Umbilical cord (tissue), 2 donors: ENCODE results near the gene RSBN1L. TPM values are rescaled to one million over a fixed set of nuclear protein-coding genes. Genes with fewer than 3 reads are reported as not detected.
"Not testable (repeated sequence)": the region's sequence is repeated elsewhere in the genome, so short reads cannot be mapped to it uniquely, and the experiment has no call there.

Experiments
- DNase-seq: peaks from one replicate; pipeline ENCODE4 v3.0.0-alpha.2; 2015; ENCODE audit warnings: low spot score
- total RNA-seq: library from RNA; depleted of rRNA; stranded (reverse); fragments of >200 nt; gene quantifications from one replicate; pipeline ENCODE4 v1.2.3, GENCODE V29; 2014; ENCODE audit warnings: low replicate concordance; ENCODE audit not compliant: insufficient read depth

Gene RSBN1L
- total RNA-seq, 1 donor from 2014 or later: 28.4 TPM

DNA sequence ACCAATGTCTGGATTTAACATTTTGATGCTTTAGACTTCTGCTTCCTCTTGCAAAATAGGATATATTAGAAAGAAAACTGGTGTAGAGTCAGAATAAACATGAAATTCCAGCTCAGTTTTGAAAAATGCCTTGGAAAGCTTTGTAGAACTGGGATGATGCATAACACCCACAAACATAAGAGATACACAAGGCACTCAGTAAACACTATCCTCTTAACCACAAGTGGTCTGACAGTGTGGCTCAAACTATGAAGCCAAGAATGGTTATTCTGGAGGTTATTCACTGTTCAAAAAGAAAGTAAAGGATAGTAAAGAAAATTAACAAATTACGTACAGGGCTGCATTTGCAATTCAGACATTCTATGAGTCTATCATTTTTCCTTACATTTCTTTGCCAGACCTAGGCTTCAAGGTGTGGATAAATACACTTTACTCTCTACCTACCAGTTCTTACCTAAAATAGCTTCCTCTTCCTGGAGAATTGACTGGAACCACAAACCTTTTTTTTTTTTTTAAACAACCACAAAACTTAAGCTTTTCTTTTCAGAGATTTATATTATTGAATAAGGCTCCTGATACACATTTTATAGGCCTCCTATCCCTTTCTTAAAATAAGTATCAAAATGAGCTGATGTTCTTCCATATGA is 9.0 kb upstream of the RSBN1L start:
- no peak for DNase-seq

DNA sequence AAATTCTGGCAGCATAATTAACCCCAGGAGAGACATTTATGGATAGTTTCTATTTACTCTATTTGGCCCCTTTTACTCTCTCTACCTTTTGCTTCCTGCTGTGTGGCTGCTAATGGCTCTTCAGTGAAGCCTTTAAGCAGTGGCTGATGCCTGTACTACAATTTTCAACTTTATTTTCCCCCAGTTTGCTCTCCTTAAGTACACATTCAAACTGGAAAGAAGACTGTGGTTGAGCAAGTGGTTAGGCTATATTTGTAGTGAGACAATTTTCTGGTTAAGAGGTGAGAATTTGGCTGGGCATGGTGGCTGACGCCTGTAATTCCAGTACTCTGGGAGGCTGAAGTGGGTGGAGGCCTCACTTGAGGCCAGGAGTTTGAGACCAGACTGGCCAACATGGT is 8.5 kb upstream of the RSBN1L start:
- DNase-seq: no peak

DNA sequence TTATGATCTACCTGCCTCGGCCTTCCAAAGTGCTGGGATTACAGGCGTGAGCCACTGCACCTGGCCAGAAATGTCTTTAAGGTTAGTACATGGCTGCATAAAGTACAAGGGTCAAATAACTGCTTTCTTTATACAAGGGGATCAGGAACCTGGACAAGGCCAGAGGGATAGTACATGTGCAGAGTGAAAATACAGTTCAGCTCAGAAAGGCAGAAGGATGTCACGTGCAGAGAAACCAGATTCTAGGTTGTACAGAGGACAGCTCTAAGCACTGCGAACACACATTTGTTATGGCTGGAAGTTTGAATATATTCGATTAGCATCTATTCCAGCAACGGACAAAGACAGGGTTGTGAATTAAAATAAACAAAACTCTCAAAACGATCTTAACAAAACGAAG is 6.0 kb upstream of the RSBN1L start:
- no peak for DNase-seq

DNA sequence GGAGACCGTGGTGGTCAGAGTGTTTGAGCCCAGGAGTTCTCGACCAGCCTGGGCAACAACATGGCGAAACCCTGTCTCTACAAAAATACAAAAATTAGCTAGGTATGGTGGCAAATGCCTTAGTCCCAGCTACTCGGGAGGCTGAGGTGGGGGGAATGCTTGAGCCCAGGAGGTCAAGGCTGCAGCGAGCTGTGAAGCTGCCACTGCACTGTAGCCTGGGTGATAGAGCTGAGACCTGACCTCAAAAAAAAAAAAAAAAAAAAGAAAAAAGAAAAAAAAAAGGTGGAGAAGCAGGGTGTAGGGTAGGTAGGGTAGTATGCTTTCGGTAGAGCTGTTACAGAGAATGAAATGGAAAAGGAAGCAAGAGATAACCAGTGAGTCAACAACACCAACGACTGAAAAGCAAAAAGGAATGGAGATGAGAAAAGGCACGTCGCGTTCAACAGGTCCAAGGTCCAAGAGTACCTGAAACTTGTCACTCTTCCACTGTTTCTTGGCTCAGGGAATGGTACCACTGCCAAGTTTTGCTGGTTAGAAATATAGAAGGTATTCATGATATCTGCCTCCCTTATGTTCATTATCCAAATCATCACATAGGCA is 4.3 kb upstream of the RSBN1L start:
- no peak for DNase-seq

DNA sequence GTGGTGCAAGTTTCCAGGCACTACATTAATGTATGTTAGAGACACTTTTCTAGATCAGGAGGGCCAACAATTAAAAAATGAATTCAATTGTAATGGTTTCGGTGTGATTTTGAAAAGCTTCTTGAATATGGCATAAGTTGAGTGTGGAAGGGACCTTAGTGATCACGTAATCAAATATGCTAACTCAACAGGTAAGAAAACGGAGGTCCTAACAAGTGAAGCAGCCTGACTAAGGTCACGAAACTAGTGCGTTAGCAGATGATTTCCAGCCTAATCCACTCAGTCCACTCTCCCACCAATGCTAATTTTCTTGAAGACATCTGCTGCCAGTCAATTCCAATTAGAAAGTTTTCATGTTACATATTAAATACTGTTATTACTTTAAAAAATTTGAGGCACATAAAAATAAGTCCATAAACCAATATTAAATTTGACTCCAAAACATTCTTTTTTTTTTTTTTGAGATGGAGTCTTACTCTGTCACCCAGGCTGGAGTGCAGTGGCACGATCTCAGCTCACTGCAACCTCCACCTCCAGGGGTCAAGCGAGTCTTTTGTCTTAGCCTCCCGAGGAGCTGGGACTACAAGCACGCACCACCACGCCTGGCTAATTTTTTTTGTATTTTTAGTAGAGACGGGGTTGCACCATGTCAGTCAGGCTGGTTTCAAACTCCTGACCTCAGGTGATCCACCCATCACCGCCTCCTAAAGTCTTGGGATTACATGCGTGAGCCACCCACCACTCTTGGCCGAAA is 2.3 kb upstream of the RSBN1L start:
- no peak for DNase-seq

DNA sequence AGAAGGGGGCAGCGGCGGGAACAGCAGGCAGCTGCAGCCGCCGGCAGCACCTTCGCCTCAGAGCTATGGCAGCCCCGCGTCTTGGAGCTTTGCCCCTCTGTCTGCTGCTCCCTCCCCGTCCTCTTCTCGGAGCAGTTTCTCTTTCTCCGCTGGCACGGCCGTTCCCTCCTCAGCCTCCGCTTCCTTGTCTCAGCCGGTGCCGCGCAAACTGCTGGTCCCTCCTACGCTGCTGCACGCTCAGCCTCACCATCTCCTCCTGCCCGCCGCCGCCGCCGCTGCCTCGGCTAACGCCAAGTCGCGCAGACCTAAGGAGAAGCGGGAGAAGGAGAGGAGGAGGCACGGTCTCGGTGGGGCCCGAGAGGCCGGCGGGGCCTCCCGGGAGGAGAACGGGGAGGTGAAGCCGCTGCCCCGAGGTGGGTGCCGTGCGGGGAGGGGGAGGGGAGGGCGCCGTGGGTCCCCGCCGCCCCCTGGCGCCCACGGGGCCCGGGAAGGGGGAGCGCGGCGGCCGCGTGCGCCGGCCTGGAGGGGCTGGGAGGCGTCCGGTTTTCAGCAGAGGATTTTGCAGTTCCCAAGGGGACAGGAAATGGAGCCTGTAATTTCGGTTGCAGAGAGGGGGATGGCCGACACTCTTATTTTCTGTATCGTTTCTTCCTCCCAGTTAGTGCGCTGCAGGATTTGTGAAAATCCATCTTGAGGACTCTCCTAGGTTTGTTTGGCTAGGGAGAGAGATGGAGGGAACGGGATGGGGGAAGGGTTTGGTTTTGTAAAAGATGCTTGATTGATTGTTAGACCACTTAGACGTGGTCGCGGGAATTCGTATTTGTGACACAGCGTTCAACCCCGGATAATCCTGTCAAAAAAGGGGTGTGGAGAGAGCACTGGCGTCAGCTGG is 630 bp downstream of the RSBN1L start:
- peak; percentile 80 for DNase-seq

DNA sequence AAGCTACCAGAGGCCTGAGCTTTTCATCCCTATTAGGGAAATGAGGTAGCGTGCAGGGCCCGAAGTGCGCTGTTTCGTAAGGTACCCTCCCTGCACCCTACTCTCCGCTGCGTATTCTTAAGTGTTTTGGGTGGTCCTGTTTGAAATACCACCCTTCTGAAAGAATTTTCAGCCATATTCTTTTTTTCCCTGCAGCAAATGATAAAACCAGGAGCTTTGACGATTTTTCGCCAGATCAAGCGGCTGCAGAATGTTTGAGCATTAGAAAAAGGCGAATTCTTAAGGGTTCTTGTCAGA is 1.2 kb downstream of the RSBN1L start:
- no peak for DNase-seq

DNA sequence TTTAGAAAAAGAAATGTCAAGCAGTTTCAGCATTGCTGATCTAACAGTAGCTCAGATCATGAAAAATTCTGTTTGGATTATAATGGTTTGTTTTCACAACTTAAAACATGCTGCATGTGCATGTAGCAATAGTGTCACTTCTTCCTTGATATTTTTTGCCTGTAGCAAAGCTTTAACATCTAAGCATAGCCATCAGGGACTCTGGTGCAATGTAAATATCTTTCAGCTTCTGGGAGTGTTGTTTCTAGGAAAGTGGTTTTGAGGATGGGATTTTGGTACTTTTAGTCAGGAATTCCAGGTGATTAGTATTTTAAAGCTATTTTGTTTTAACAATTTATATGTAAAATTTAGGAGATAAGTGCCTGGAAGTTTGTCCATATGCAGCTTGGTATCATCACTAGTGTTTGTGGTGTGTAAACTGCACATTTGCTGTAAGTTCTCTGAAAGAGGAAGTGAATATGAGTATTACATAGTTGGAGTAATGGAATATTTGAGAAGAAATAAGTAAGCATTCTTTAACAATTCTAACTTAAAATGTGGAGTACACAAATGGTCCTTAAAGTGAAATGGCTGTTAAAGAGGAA is 1.9 kb downstream of the RSBN1L start:
- peak; percentile 13 for DNase-seq

DNA sequence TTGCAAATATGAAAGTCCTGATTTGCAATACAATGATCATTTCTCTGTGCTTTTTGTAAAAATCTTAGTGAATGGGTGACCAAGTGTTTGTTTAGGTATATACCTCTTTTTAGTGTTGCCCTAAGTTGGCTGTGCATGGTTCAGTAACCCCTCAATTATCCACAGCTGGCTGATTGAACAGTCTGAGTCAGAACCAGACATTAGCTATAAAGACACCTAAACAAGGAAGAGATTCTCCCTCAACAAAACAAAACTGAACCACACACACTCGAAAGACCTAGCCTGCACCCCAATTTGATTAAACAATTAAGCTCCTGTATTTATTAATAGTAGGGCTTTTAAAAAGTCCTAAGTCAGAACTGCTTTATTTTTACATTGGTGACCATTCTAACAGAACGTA is 2.8 kb downstream of the RSBN1L start:
- no peak for DNase-seq

DNA sequence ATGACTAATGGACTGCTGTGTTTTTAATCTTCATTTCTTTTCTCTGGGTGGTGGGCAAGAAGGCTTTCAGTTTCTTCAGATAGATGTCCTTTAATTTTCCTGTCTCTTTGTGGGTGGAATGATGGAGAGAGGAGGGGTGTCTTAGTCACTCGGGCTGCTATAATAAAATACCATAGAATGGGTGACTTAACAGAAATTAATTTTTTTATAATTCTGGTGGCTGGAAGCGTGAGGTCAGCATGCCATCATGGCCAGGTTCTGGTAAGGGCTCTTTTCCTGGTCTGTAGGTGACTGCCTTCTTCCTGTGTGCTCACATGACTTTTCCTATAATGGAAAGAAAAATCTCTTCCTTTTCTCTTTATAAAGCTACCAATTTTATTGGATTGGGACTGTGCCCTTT is 6.3 kb downstream of the RSBN1L start:
- DNase-seq: no peak

DNA sequence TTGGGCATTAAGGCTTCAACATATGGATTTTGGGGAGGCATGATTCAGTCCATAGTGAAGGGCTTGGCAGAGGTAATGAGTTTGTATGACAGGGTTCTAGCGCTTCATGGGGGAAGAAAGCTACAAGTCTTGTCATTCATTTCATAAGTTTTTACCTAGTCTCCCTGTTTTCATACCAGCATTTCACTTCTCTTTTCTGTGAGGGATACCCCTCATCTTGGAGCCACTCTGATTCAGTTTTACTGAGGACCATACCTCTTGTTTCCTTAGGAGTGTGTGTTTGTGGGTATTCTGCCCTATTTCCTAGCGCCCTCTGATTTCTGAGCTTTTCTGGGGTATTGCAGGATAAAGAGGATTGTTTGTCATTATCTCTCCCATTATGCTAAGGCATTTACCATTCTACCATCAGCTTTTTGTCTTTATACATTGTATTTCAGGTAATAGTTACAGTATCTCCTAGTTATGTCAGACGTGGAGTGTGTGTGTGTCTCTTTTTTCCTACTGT is 6.8 kb downstream of the RSBN1L start:
- DNase-seq: no peak

DNA sequence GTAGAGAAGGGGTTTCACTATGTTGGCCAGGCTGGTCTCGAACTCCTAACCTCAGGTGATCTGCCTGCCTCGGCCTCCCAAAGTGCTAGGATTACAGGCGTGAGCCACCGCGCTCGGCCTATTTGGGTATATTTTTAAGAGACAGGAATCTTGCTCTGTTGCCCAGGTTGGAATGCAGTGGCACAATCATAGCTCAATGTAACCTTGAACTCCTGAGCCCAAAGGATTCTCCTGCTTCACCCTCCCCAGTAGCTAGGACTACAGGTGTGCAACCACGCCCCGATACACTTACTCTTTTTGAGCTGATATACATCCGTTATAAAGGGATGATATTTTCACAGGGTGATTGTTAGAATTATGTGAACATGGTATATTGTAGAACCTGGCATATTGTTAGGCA is 7.4 kb downstream of the RSBN1L start:
- DNase-seq: not testable (repeated sequence)

DNA sequence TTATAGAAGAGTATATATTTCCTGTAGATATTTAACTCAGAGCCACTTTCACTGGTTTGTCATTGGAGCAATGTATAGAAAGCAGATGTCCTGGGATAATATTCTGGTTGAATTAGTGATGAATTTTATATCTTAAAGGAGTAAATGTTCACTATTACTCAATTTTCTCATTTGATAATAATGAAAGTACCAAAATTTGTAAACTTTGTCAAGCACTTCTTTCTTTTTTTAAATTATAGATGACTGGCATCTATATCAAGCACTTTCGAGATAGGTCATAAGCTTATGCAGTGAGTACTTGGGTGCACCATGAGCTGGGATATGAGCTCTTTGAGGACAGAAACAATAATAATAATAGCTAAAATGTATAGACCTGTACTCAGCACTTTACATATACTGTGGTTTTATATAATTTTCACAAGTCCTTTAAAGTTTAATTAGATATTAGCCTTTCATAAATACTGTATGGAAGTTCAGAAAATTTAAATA is 11.3 kb downstream of the RSBN1L start:
- DNase-seq: no peak

DNA sequence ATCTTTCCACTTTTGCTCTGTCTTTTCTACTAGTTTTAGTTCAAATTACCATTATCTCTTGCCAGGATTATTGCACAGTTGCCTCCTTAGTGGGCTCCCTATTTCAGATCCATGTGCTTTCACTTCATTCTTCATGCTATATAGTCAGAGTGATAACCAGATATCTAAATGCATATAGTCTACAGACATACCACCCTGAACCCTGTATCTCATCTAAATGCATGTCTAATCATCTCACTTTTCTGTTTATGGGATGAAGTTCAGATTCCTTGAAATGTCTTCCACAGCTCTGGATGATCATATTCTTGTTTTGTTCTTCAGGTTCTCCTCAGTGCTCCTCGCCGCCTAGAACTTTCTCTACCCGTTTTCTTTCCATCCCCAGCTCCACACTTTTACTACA is 13.8 kb downstream of the RSBN1L start:
- DNase-seq: no peak

DNA sequence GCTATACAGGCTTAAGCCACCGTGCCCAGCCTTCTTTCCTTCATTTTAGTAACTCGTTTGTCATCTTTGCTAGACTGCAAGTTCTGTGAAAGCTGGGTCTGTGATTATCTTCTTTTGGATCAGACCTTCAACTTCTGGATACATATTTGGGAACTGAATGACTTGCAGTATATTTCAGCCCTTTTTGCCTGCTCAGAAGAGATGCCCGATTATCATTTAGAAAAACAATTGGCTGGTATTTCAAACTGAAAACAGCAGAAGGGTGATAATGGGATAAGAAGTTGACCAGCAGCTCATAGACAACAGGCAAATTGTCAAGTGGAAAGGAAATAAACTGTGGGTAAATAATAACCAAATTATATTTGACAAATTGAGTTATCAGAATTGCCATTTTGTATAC is 14.6 kb downstream of the RSBN1L start:
- DNase-seq: no peak

DNA sequence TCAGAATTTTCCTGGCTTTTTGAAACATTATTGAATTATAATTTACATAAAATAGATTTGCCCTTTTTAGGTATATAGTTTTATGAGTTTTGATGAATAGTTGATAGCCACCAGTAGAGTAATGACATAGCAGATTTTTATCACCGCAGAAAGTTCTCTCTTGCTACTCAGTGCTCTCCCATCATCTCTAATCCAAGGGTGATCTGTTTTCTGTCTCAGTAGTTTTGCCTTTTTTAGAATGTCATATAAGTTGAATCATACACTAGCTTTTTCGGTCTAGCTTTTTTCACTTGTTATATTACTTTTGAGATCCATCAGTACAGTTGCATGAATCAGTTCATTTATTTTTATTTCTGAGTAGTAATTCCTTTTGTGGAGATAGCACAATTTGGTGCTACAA is 17.9 kb downstream of the RSBN1L start:
- peak; percentile 86 for DNase-seq

DNA sequence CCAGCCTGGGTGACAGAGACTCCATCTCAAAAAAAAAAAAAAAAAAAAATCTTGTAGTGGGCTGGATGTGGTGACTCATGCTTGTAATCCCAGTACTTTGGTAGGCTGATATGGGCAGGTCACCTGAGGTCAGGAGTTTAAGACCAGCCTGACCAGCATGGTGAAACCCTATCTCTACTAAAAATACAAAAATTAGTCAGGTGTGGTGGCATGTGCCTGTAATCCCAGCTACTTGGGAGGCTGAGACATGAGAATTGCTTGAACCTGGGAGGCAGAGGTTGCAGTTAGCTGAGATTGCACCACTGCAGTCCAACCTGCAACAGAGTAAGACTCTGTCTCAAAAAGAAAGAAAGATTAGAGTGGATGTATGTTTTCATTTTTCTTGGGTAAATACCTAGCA is 18.7 kb downstream of the RSBN1L start:
- not testable (repeated sequence) for DNase-seq

DNA sequence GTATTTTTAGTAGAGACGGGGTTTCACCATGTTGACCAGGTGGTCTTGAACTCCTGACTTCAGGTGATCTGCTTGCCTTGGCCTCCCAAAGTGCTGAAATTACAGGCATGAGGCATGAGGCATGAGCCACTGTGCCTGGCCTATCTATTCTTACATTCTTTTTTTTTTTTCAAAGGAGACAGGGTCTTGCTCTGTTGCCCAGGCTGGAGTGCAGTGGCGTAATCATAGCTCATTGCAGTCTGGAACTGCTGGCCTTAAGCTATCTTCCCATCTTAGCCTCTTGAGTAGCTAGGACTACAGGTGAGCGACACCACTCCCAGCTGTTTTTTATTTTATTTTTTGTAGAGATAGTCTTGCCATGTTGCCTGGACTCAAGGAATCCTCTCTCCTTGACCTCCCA is 20.5 kb downstream of the RSBN1L start:
- no peak for DNase-seq

DNA sequence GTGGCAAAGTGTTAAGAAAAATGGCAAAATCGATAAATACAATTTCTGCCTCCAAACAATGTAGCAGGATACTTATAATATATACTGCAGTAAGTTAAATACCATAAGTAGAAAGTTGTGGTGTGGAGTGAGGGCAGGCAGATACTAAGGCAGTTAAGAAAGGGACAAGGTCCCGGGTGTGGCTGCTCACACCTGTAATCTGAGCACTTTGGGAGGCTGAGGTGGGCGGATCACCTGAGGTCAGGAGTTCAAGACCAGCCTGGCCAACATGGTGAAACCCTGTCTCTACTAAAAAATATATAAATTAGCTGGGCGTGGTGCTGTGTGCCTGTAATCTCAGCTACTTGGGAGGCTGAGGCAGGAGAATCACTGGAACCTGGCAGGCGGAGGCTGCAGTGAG is 21.3 kb downstream of the RSBN1L start:
- DNase-seq: not testable (repeated sequence)

DNA sequence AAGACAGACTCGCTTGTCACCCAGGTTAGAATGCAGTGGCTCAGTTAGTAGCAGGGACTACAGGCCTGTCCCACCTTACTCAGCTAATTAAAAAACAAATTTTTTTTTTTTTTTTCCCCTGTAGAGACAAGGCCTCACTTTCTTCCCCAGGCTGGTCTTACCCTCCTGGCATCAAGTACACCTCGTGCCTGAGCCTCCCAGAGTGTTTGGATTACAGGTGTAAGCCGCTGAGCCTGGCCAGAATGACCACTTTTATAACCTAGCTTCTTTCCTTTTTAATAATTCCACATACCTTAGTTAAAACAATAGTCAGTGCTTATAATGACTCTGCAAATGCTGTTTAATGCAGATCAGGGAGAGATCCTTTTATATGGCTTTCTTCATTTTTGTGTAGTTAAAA is 31.3 kb downstream of the RSBN1L start:
- no peak for DNase-seq

DNA sequence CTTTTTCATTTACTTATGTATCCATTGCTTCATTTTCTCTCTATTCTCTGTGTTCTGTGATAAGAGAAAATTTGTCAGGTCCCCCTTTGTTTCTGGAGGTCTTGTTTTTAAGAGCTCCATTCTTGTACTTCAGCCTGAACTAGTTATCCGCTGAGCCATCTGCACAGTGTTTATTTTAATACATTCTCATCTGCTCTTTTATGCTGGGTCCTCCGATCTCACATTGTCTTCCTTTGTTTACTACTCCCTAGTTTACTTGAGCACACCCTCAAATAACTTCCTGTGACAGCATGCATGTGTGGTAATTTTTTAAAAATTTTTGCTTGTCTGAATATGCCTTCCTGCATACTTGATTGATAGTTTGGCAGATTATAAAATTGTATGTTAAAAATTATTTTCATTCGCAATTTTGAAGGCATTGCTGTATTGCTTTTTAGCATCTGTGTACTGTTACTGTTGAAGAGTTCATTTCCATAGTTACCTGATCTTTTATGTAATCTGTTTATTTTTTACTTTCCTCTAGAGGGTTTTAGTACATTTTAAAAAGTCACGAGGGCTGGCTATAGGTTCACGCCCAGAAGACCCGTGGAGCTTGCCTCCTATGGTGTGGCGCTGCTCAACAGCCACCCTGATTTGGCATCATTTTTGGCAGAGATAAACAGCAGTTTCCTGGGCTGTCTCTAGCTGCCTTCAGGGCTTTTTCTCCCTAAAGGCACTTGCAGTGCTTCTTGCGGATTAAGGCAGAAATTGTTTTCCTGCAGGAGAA is 31.9 kb downstream of the RSBN1L start:
- peak; percentile 18 for DNase-seq
